Activated CD4-positive, alpha-beta T cell treated with anti-CD3 and anti-CD28 coated beads, Interleukin-10, Interleukin-2, amounts not matched to agents 100 ng/mL and 50 ng/mL, durations not matched to agents 16 hours and 8 hours (primary cell): Measurements from ENCODE around the gene MACO1.
A peak's percentile ranks its signal among the peaks of the same experiment; 100 is the strongest.

Source experiments
- DNase-seq: peaks from one replicate; pipeline ENCODE4 v3.0.0-alpha.2; 2020

Gene MACO1

GRCh38 chr1:25525361-25525688 is 94.6 kb downstream of the MACO1 start:
- DNase-seq: no peak

GRCh38 chr1:25526753-25527152 is 96.1 kb downstream of the MACO1 start:
- DNase-seq: no peak

- no peak for DNase-seq
These were observed 96.6 kb downstream of the MACO1 start for GRCh38 chr1:25527226-25527846.

- DNase-seq: no peak
These were observed 97.4 kb downstream of the MACO1 start for GRCh38 chr1:25527946-25528595.

DNA sequence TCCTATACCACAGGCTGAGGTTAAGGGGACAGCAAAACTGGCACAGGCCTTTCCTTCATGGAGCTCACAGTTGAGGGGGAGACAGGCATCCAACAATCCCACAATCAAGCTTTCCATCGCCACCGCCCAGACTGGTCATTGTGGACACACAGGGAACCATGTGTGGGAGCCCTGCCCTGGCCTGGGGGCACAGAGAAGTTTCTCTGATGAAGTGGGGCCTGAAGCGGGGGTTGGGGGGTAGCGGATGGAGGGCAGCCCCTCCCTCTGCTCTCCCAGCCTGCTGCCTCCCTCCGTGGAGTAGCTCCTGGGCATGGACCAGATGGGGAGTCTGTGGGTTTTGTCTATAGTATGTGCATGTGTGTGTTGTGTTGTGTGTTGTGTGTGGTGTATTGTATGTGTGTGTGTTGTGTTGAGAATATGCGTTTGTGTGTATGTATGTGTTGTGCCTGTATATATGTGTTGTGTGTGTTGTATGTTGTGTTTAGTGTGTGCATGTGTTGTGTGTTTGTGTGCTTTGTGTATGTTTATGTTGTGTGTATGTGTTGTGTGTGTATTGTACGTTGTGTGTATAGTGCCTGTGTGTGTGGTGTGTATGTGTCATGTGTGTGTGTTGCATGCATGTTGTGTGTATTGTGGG is 98.3 kb downstream of the MACO1 start:
- no peak for DNase-seq

DNA sequence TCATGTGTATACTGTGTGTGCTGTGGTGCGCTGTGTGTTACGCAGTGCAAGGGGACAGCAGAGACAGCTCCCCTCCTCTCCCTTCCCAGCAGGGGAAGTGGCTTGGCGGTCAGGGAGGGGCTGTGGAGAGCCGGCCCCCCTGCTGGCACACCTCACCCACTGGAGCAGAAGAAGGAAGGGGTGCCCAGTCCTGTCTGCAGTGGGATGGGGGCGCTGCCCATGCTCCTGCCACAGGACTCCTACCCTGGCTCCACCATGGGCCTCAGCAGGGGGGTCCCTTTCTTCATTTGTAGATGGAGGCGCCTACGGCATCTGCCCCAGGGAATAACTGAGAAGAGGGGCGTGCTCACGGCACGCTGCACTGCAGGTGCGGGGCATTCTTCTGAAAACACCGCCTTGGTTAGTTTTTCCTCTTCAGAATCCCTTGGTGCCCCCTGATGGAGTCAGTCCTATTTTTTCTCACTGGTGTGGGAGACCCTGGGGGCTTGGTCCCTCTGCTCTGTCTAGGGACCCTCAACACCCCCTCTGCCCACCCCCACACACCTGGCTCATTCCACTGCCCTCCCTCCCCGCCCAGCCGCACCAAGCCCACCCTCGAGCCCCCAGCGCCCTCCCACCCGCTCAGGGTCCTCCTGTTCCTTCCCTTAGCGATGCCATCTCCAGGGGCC is 99.0 kb downstream of the MACO1 start:
- no peak for DNase-seq

- no peak for DNase-seq
These were observed 99.7 kb downstream of the MACO1 start for GRCh38 chr1:25530186-25531081.

- no peak for DNase-seq
These were observed 100.4 kb downstream of the MACO1 start for GRCh38 chr1:25531082-25531461.

- DNase-seq: no peak
These were observed 102.3 kb downstream of the MACO1 start for GRCh38 chr1:25532970-25533369.

- DNase-seq: no peak
These were observed 103.2 kb downstream of the MACO1 start for GRCh38 chr1:25533775-25534409.

DNA sequence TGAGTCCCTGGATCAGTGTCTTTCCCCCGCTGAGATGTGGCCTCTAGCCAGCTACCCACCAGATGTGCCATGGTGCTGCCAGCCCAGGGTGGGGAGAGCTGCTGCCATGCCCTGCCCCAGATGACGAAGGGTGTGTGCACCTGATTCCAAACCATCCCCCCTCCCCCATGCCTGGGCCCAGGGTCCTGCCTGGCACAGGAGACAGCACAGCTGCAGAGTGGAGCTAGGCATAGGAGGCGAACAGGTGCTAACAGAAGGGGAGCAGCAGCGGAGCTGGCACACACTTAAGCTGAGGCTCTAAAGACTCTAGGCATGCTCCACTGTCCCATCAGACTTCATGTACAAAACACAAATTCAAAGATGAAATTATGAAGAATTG is 103.7 kb downstream of the MACO1 start:
- DNase-seq: no peak

GRCh38 chr1:25536124-25536523 is 105.4 kb downstream of the MACO1 start:
- no peak for DNase-seq

- DNase-seq: no peak
These were observed 106.6 kb downstream of the MACO1 start for GRCh38 chr1:25537153-25537831.

- DNase-seq: no peak
These were observed 107.6 kb downstream of the MACO1 start for GRCh38 chr1:25538191-25538767.

DNA sequence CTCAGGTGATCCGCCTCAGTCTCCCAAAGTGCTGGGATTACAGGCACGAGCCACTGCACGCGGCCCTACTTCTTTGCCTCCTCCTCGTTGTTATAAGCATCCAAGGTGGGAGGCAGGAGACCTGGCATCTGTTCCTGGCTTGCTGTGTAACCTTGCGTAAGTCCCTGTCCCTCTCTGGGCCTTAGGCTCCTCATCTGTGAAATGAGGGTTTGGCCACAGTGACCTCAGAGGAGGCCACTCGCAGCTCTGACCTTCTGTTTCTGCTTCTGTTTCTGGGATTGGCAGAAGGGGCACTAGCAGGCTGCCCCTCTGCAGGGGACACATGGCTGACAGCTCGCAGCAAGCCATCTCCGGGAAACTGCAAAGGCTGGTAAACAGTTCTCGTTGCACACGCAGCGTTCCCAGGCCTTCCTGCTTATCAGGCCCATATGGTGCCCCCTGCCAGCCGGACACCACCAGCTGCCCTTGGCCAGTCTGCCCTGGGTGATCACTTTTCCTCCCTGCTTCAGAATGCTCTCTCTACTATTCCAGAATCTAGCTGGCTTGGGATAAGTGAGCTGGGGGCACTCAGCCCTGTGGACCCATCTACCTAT is 110.1 kb downstream of the MACO1 start:
- DNase-seq: no peak

DNA sequence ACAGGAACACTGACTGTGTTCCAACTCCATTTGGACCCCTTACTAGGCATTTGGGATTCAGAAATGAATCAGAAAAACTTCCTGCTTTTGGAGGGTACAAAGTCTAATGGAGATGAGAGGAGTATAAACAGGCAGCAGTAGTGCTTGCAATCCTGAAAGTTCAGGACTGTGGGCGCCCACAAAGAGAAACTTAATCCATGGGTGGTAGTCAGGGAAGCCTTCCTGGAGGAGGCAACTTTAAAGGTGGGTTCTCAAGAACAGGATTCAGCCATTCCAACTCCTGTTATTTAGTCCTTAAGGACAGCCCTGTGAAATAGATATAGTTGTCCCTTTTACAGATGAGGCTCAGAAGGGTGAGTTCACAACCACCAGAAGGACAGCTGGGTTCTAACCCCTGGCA is 110.7 kb downstream of the MACO1 start:
- no peak for DNase-seq

DNA sequence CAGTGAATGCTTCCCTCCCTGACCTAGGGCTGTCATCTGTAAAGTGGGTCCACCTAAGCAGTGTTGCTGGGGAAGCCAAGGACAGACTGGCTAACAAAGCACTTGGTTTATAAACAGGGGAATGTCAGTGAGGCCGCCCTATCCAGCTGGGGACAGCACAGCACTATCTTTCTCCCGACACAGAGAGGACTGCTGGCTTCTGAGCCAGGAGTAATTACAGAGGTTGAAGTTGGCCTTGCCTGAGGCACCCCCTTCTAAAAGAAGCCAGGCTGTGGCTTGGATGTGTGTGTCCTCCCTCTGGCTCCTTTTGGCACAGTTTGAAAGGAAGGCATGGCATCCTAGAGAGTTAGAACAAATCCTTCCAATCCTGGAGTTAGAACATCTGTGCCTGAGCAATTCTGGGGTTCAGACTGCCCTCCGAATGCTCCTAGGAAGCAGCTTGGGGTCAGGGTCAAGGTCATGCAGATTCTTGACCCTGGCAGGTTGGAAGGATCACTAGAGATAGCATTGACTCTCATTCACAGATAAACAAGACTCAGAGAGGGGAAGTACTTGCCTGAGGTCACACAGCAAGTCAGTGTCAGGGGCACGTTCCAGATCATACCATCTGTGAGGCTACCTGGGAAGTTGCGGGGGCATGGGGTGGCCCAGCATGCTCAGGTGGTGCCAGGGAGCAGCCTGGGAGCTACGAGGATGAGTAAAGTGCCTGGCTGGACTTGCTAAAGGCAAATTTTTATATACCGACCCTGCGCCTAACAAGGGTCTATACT is 111.4 kb downstream of the MACO1 start:
- DNase-seq: no peak

GRCh38 chr1:25543005-25543424 is 112.3 kb downstream of the MACO1 start:
- no peak for DNase-seq

DNA sequence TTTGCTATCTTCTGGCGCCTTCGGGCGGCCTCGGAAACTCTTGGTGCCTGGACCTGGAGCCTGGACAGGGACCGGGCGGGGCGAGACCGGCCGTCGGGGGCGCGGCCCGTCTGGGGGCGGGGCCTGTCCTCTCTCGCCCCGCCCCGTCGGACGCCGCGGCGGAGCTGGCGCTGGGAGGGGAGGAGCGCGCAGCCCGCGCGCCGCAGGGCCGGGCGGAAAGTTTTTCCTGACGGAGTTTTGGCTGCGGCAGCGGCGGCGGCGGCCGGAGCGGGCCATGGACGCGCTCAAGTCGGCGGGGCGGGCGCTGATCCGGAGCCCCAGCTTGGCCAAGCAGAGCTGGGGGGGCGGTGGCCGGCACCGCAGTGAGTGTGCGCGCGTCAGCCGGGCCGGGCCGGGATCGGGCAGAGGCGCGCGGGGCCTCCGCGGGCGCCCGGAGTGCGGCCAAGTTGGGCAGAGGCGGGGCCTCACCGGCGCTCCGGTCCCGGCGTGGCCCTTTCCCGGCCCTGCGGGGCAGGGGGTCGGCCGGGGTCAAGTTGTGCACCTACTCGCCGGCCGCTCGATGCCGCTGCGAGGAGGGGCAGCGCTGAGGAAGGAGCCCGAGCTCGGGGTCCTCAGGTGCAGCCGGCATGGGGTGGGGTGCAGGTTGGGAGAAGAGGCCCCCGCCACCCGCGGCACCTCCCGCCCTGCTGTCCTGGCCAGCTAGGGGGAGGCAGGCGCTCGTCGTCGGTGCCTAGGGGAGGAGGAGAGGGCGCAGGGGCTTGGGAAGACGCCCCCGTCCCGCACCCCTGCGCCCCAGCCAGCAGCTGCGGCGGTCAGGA is 112.9 kb downstream of the MACO1 start, which contains the start of gene LDLRAP1:
Gene LDLRAP1 (plus strand): TSS at position 182 of the 818 bp plus-strand sequence. CDS start 93 bp downstream, at position 275.
- DNase-seq: peak; percentile 71
